GM19455 (cell line): ENCODE results near the gene BTBD3.

Source experiments
- ATAC-seq: cut with Tn5 transposase; IDR thresholded peaks from one replicate; pipeline ENCODE4 v1.9.1; 2021; ENCODE audit not compliant: unreplicated experiment

The BTBD3 gene

GRCh38 chr20:11917663-11918062, at the start of gene BTBD3:
Gene BTBD3, plus strand, starts transcription at chr20:11917893. Its CDS starts 383 bp downstream, at chr20:11918276.
- ATAC-seq: no peak

- ATAC-seq: no peak
Observed at GRCh38 chr20:11869641-11870040, 48.1 kb upstream of the BTBD3 start.

GRCh38 chr20:11870411-11870810, 47.3 kb upstream of the BTBD3 start:
- no peak for ATAC-seq

- ATAC-seq: no peak
Observed at GRCh38 chr20:11876555-11876954, 41.1 kb upstream of the BTBD3 start.

GRCh38 chr20:11880680-11881079, 37.0 kb upstream of the BTBD3 start:
- no peak for ATAC-seq

GRCh38 chr20:11881449-11881848, 36.2 kb upstream of the BTBD3 start:
- no peak for ATAC-seq

- ATAC-seq: no peak
Observed at GRCh38 chr20:11882651-11883050, 35.0 kb upstream of the BTBD3 start.

- ATAC-seq: no peak
Observed at GRCh38 chr20:11888648-11889047, 29.0 kb upstream of the BTBD3 start.

- no peak for ATAC-seq
Observed at GRCh38 chr20:11890331-11891076, 27.2 kb upstream of the BTBD3 start.

- ATAC-seq: no peak
Observed at GRCh38 chr20:11891077-11891775, 26.5 kb upstream of the BTBD3 start.

- ATAC-seq: no peak
Observed at GRCh38 chr20:11891776-11892545, 25.7 kb upstream of the BTBD3 start.

GRCh38 chr20:11894062-11894461, 23.6 kb upstream of the BTBD3 start:
- ATAC-seq: no peak

- no peak for ATAC-seq
Observed at GRCh38 chr20:11895861-11896387, 21.8 kb upstream of the BTBD3 start.

GRCh38 chr20:11901127-11901526, 16.6 kb upstream of the BTBD3 start:
- ATAC-seq: no peak

- ATAC-seq: no peak
Observed at GRCh38 chr20:11902285-11902697, 15.4 kb upstream of the BTBD3 start.

GRCh38 chr20:11905460-11906179, 12.1 kb upstream of the BTBD3 start:
- no peak for ATAC-seq

GRCh38 chr20:11906626-11907480, 10.8 kb upstream of the BTBD3 start:
- no peak for ATAC-seq

GRCh38 chr20:11907621-11908020, 10.1 kb upstream of the BTBD3 start:
- no peak for ATAC-seq

GRCh38 chr20:11912013-11912658, 5.6 kb upstream of the BTBD3 start:
- ATAC-seq: no peak
